Heart left ventricle (tissue), 13 donors: Measurements from ENCODE around the gene ZNF597.

Source experiments
- POLR2A ChIP-seq, 2 donors: fragments of 450-650 bp; IDR thresholded peaks; one replicate each; pipeline ENCODE4 v1.6.1; 2017; ENCODE audit warnings: antibody characterized with exemption in 2 of 2, mild to moderate bottlenecking in 2 of 2, moderate library complexity in 2 of 2
- TF ChIP-seq, protein P1 (sequence below), 12 donors: fragments of 200-600 bp; sonication (generic) in 4 of 12; IDR thresholded peaks; one replicate each; pipeline versions ENCODE4 v1.5.0 to v1.8.0; 2018 to 2022; ENCODE audit warnings: antibody characterized with exemption in 12 of 12, mild to moderate bottlenecking in 5 of 12
- donor health status: ischemic (EF 13 %, LVEDD 7.1; RV severe dilation, severe dysfunction).
- donor health status: DM: no; HTN: yes; CAD: no.
- donor health status: DM: no; HTN: no; CAD: no.
- donor health status: ischemic (EF 25% LVEDD 6.9; RV normal size, moderate dysfunction).
- donor health status: ischemic (EF 25% LVEDD 5.7; RV mildly dilated, moderate dysfunction).
- donor health status: ischemic (EF 35%, LVEDD 5.7; RV mildly dilated, moderate dysfunction).
- donor health status: nonischemic (EF 11% LVEDD 7.7; RV severe dilation, severe dysfunction).
- donor health status: DM: yes; HTN: yes; CAD: no.
- donor health status: PGD.
- donor health status: ischemic (EF 29% LVEDD 5.4; RV normal size, mild dysfunction).
- donor health status: nonischemic (EF 23%, LVEDD 6.1; RV moderate dilation, normal function).

GRCh38 chr16:3486506-3487215, 43.4 kb upstream of the ZNF597 start:
- no peak for TF ChIP-seq POLR2A (IDR thresholded peaks at IDR 0.05)
- TF ChIP-seq, protein P1, sequence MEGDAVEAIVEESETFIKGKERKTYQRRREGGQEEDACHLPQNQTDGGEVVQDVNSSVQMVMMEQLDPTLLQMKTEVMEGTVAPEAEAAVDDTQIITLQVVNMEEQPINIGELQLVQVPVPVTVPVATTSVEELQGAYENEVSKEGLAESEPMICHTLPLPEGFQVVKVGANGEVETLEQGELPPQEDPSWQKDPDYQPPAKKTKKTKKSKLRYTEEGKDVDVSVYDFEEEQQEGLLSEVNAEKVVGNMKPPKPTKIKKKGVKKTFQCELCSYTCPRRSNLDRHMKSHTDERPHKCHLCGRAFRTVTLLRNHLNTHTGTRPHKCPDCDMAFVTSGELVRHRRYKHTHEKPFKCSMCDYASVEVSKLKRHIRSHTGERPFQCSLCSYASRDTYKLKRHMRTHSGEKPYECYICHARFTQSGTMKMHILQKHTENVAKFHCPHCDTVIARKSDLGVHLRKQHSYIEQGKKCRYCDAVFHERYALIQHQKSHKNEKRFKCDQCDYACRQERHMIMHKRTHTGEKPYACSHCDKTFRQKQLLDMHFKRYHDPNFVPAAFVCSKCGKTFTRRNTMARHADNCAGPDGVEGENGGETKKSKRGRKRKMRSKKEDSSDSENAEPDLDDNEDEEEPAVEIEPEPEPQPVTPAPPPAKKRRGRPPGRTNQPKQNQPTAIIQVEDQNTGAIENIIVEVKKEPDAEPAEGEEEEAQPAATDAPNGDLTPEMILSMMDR (IDR thresholded peaks at IDR 0.05): no peak
